Smooth muscle cell of the pulmonary artery (primary cell): ENCODE results near the gene SELENOT. TPM values are rescaled to one million over a fixed set of nuclear protein-coding genes. Genes with fewer than 3 reads are reported as not detected.

Experiments
- total RNA-seq: library from RNA; depleted of rRNA; stranded (reverse); fragments of >200 nt; gene quantifications from 2 replicates; pipeline ENCODE4 v1.2.3, GENCODE V29; 2014

SELENOT gene, protein sequence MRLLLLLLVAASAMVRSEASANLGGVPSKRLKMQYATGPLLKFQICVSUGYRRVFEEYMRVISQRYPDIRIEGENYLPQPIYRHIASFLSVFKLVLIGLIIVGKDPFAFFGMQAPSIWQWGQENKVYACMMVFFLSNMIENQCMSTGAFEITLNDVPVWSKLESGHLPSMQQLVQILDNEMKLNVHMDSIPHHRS
- total RNA-seq = 257 and 294 TPM in 2 replicates

GRCh38 chr3:150603153-150603979 is at the start of gene SELENOT:
TSS of gene SELENOT (plus strand) at chr3:150603321. CDS start at chr3:150603363, 42 bp downstream.

Other genes with a start within 250 kb of the SELENOT start
- 13.1 and 15.9 TPM in 2 replicates for gene TSC22D2, start 195.0 kb upstream of the SELENOT start, total RNA-seq
- 131 and 171 TPM in 2 replicates for gene SERP1, start 56.8 kb upstream of the SELENOT start, total RNA-seq
- gene EIF2A, start 56.5 kb upstream of the SELENOT start, total RNA-seq = 104 and 174 TPM in 2 replicates
- gene ERICH6, start 100.6 kb downstream of the SELENOT start, total RNA-seq = 0.03 and 0.07 TPM in 2 replicates
- gene SIAH2, start 159.8 kb downstream of the SELENOT start, total RNA-seq = 32.5 and 45.1 TPM in 2 replicates